GM18520 (cell line): ENCODE measurements around the gene SLC10A4.
"Not testable (repeated sequence)": the region's sequence is repeated elsewhere in the genome, so short reads cannot be mapped to it uniquely, and the experiment has no call there.

ENCODE experiments used
- ATAC-seq: cut with Tn5 transposase; IDR thresholded peaks from one replicate; pipeline ENCODE4 v1.9.1; 2021; ENCODE audit not compliant: unreplicated experiment

SLC10A4 gene

GRCh38 chr4:48483006-48483776 is at the start of gene SLC10A4:
Gene SLC10A4 (plus strand): TSS chr4:48483343. CDS start chr4:48483562, 219 bp downstream.
- ATAC-seq, result no peak

DNA sequence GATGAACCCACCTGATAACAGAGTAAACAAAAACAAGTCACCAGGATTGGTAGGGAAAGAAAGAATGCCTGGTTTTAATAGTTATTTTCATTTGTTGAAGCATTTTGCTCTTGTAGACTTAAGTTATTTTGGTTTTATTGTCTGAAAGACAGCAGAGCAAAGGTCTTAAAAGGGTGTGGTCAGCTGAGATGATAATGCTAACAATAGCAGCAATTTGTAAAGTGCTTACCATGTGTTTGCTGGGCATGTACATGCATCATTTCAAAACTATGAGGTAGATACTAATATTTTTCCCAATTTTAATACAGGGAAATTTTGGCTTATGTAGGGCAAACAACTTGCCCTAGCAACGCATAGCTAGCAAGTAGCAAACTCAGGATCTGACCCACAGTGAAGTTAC is 46.8 kb upstream of the SLC10A4 start:
- ATAC-seq, result no peak

DNA sequence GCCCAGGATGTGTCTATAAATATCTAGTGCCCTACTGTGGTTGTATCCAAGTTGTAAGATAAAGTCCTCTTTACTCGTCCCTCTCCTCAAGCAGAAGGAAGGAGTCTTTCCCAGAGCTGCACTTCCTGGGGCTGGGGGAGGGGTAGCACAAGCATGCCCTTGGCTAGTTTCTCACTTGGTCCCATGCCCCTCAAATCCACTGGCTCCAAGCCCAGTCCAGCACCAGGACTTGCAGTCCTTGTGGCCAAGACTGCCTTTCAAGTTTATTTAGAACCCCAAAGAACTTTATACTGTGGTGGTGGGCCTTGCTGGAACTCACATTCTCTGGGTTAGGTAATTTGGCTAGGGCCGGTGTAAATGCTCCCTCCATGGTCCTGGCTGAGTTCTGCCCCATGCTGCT is 43.2 kb upstream of the SLC10A4 start:
- no peak for ATAC-seq

DNA sequence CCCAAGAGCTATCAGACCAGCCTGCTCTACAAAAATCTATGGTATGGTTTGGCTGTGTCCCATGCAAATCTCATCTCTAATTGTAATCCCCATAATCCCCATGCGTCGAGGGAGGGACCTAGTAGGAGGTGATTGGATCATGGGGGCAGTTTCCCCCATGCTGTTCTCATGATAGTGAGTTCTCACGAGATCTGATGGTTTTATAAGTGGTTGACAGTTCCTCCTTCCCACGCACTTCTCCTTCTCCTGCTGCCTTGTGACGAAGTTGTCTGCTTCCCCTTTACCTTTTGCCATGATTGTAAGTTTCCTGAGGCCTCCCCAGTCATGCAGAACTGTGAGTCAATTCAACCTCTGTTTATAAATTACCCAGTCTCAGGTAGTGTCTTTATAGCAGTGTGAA is 42.2 kb upstream of the SLC10A4 start:
- not testable (repeated sequence) for ATAC-seq

- no peak for ATAC-seq
Measured at GRCh38 chr4:48445704-48446103, 37.4 kb upstream of the SLC10A4 start.

- no peak for ATAC-seq
Measured at GRCh38 chr4:48446642-48447041, 36.5 kb upstream of the SLC10A4 start.

- no peak for ATAC-seq
Measured at GRCh38 chr4:48449151-48449550, 34.0 kb upstream of the SLC10A4 start.

- ATAC-seq, result no peak
Measured at GRCh38 chr4:48450740-48451139, 32.4 kb upstream of the SLC10A4 start.

GRCh38 chr4:48451656-48452055 is 31.5 kb upstream of the SLC10A4 start:
- ATAC-seq, result not testable (repeated sequence)

GRCh38 chr4:48454591-48454990 is 28.6 kb upstream of the SLC10A4 start:
- no peak for ATAC-seq

- no peak for ATAC-seq
Measured at GRCh38 chr4:48461000-48461399, 22.1 kb upstream of the SLC10A4 start.

- ATAC-seq, result no peak
Measured at GRCh38 chr4:48462363-48462762, 20.8 kb upstream of the SLC10A4 start.

DNA sequence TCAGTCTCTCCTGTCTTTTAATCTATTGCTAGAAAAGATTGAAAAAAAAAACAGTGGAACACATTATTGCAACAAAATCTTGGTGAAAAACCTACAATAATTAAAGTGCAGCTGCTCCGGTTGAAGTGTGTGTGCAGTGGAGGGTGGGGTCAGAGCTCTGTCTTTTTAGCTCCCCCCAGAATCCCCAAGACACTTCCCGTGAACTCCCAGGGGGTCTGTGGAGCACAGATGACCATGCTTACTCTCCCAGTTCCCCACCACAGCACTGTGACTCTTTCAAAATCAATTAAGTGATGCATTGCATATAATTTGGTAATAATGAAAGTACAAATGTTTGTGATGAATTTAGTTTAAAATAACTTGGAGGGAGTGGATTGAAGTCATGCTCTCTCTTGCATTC is 15.7 kb upstream of the SLC10A4 start:
- no peak for ATAC-seq

DNA sequence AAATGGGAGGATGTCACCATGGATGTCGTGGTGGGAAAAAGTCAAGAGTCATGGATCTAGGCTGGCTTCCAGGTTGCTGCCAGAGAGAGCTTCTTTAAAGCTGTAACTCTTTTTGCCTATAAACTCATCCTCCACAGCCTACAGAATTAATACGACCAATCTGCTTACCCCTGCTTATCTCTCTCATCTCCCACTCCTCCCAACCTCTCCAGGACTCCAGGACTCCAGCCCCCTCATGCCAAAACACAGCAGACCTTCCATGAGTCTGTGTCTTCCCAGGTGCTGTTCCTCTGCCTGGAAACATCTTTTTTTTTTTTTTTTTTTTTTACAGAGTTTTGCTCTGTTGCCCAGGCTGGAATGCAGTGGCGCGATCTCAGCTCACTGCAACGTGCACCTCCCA is 15.3 kb upstream of the SLC10A4 start:
- no peak for ATAC-seq

DNA sequence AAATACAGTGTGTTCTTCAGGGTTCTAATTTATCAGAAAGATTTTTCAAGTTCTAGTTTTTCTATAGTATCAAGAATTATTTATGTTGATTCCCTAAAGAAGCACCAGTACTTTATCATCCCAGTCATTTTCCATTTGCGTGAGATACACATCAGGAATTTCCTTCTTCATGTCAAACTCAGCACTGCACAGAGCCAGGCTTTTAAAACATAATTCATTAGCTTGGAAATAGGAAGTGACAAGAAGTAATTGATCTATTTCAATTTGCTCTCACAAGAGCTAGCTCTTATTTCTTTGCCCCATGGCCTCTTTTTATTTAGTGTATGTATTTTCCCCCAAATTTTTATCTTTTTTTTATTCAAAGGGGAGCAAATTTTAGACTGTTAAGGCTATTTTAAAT is 13.0 kb upstream of the SLC10A4 start:
- no peak for ATAC-seq

DNA sequence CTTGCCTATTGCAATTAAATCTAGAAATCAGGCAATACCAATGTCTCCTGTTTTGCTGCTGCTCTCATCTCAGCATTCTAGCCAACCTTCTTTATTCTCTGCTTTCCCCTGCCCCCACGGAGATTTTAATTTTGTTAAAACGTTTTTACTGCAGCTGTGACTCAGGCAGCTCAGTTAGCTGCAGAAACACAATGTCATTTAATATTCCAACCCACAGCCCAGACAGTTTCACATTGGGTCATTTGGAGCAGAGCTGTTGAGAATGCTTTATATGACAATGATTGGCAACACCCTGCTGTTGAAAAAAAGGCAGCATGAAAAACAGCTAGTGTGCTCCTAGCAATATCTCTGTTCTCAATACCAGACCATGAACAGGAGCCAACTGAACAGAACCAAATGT is 12.6 kb upstream of the SLC10A4 start:
- no peak for ATAC-seq

DNA sequence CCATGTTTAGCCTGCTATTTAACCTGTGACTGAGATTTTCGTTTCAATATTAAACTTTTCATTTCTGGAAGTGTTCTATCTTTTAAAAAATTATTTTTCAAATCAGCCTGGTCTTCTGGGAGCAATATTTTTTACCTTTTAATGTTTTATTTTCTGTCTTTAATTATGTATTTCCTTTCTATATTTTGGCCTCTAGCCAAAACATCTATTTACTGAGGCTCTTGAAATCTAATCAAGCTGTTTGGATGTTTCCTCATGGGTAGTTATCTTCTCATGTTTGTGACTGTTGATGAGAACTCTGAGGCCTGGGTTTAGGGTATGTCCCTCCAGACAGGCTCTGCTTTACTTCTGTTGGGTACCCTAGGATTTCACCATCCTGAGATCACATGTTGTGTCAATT is 10.3 kb upstream of the SLC10A4 start:
- no peak for ATAC-seq

- ATAC-seq, result no peak
Measured at GRCh38 chr4:48475770-48476169, 7.4 kb upstream of the SLC10A4 start.

DNA sequence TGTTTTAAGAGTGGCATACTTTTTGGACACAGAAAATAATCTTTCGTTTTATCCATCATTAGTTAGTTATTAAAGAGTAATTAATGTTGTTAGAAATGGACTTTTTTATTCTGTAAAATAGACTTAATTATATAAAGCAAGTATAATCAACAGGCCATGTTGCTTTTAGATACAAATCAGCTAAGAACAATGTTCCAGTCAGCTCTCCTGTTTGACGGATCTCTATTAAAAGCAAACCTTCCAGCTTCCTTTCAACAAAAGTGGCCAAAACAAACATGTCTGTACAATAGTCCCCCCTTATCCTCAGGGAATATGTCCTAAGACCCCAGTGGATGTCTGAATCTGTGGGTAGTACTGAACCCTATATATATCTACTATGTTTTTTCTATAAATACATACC is 4.9 kb upstream of the SLC10A4 start:
- ATAC-seq, result no peak

DNA sequence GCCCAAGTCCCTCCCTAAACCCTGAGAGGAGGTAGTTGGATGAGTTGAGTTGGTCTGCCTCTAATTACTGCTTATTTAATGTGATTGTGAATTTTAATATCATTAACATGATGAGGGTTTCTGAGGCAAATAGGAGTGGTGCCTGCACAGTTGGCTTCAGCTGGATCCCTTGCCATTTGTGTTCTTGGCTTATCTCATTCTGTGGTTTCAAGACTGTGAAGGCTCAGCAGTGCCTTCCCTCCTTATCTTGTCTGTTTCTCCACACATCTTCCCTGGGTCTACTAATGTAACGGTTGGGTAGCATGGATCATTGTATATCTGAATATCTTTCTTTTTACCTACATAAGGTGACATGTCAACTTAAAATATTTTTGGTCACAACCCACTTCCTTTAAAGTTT is 1.6 kb upstream of the SLC10A4 start:
- no peak for ATAC-seq

DNA sequence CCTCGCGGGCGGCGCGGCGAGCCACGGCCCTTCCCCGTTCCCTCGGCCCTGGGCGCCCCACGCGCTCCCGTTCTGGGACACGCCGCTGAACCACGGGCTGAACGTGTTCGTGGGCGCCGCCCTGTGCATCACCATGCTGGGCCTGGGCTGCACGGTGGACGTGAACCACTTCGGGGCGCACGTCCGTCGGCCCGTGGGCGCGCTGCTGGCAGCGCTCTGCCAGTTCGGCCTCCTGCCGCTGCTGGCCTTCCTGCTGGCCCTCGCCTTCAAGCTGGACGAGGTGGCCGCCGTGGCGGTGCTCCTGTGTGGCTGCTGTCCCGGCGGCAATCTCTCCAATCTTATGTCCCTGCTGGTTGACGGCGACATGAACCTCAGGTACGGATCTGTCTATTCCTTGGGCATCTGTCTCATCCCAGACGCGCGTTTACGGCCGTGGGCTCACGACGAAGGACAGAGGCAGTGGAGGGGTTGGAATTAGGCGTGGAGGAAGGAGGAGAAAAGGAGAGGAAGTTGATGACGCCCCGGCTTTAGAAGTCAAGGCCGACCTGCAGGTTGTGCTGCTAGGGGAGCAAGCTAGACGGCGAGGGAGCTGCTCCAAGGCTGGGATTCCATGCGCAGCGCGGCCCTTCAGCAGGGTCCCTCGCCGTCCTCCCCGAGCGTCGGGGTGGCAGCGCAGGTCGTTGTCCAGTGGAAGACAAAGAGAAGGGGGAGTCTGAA is 792 bp downstream of the SLC10A4 start:
- no peak for ATAC-seq

- ATAC-seq, result no peak
Measured at GRCh38 chr4:48484494-48485168, 1.5 kb downstream of the SLC10A4 start.
